GM04504 (cell line): ENCODE measurements around the gene NT5DC3.

Source experiments
- DNase-seq: peaks from one replicate; pipeline ENCODE4 v3.0.0-alpha.2; 2012; ENCODE audit warnings: low read depth

NT5DC3 gene

DNA sequence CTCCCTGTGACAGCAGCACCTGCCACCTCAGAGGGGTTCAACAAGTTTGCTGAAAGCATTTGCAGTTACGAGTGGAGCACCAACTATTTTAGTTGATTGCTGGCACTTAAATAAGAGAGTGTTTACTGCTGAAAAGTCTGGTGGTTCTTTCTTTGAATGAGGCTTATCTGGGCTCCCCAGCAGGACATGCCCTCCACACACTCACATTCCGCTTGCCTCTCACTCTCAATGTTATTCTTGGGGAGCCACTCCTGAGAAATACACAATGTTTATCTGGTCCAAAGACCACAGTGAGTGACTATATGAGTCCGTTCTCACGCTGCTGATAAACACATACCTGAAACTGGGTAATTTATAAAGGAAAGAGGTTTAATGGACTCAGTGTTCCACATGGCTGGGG is 31.9 kb downstream of the NT5DC3 start:
- DNase-seq, result no peak

DNA sequence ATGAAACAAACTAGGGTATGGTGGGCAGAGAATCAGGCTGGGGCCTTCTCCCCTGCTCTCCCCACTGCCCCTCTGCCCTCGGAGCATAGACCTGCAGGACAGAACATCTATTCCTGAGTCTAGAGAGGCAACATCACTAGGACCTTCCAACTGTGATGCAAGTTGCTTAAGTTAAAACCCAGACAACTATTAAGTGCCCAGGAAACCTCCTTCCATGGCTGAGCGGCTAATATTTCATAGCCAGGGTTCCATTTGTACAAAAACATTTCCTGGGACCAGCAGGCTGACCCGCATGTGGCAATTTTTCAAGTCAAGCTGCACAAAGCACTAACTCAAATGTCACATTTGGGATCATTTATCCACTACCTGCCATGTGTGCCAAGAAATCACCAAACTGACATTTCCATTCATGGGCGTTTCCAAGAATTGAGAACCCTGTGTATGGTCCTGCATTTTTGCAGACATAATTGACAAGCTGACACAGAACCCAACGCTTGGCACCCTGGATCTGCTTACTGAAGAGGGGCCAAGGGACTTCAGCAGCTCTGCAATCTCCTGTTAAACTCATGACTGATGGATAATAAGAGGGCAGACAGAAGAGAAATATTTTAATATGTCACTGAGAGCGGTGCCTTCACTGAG is 32.7 kb downstream of the NT5DC3 start:
- DNase-seq, result no peak

DNA sequence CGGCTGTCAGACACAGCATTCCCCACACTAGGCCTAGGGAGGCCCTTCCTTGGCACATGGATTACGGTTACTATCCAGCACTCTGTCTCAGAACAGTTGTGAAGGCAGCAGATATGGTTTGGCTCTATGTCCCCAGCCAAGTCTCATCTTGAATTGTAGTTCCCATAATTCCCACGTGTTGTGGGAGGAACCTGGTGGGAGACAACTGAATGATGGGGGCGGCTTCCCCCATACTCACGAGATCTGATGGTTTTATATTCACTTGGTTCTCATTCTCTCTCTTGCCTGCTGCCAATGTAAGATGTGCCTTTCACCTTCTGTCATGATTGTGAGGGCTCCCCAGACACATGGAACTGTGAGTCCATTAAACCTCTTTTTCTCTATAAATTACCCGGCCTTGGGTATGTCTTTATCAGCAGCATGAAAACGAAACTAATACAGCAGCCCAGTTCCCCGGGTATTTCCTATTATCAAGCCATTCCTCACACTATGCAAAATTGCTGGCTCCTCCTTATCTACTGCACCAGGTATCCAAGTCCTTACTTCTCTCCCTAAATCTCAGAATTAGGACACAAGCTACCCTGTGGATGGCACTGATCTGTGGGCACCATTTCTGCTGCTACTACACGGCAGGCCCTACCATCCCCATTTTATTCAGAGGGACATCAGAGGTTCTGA is 33.3 kb downstream of the NT5DC3 start:
- DNase-seq, result no peak

DNA sequence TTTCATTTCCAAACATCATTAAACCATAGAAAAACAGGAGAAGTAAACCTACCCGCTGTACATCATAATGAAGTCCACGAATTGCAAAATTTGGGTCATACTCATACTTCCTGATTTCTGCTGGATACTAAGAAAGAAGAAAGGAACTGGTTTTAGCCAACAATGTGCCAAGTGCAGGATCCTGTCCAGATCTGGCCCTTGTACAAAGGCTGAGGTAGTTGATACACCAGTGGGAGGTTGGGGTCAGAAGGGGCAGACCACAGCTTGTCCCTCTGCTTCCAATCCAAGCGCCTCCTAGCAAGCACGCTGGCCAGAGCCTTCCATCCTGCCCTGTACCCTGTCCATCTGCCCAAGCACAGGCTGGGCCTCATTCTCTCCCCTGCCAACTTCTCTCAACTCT is 34.2 kb downstream of the NT5DC3 start:
- no peak for DNase-seq

DNA sequence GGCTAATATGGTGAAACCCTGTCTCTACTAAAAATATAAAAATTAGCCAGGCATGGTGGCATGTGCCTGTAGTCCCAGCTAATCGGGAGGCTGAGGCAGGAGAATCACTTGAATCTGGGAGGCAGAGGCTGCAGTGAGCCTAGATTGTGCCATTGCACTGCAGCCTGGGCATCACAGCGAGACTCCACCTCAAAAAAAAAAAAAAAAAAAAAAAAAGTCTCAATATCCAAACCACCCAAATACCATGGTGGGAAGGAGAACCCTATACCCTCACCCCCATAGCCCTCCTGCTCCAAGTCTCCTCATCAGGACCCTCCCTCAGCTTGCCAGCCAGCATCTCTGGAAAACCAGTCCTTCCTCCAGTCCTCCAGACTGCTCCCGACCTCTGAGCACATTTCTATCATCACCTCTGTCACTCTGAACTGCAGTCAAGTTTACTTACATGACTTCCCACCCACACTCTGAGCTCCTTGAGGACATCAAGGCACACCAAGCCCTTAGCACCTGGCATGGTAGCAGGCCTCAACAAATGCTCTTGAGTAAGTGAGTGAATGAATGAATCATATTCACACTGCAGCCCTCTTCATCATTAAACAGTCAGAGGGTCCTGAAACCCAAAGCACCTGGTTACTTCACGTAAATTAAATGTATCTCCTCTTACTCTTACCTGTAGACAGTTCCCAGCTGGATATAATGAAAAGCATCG is 35.2 kb downstream of the NT5DC3 start:
- DNase-seq, result no peak

DNA sequence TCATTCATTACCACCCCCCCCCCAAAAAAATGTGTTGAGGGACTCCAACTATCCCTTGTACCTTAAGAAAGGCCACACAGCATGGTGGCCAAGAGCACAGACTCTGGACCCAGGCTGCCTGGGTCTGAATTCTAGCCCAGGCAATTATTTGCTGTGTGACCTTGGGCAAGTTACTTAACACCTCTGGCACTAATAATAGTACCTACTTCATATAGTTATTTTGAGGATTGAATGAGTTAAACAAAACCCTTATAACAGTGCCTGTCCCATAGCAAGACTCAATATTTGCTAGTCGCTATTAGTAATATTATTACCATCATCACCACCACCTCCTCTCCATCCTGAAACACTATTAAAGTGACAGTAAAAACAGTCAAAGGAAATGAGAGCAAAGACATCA is 37.2 kb downstream of the NT5DC3 start:
- no peak for DNase-seq

DNA sequence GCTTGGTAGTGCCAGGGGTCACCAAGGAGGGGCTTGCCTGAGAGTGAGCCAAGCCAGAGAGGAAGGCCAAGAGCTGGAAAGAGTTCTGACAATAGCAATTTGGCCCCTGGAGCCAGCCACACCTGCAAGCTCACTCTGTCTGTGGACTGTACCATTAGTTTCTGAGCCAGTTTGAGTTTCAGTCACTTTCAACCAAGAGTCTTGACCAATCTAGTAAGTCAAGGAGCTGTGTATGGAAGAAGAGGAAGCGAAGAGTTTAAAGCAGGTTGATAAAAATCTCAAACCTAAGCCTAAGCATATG is 38.5 kb downstream of the NT5DC3 start:
- DNase-seq, result no peak

DNA sequence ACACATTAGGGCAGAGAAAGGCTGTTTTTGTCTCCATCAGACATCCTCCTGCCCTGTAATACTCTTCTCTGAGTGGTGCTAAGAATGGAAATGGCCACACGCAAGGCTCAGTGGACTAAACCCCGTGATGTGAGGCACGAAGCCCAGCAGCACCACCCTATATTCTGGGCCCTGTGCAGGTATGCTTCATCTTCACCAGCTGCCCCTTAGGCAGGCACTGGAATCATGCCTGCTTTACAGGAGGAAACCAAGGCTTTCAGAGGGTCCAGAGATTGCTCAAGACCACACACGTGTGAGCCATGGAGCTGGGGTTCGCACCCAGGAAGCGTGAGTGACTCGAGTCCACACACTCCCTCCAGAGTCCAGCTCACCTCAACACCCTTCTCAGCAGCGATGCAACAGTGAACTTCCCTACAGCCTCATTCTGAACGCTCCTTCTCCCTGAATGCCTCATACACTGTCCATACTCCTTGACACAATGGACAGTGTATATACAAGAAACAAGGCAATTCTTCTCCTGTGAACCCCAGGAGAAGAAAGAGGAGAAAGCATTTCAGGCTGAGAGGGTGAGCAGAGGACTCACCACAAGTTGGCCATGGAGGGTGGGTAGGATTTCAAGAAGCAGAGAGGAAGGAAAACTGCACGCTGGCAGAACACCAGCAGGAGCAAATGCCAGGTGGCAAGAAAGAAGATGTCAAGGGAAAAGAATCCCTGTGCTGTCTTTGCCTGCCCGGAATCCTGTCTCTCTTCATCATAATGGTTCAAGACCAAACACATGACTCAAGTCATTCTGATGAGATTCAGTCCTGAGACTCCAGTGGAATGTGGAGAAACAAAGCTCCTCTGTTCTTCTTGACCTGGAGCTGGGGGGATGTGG is 39.1 kb downstream of the NT5DC3 start:
- no peak for DNase-seq

DNA sequence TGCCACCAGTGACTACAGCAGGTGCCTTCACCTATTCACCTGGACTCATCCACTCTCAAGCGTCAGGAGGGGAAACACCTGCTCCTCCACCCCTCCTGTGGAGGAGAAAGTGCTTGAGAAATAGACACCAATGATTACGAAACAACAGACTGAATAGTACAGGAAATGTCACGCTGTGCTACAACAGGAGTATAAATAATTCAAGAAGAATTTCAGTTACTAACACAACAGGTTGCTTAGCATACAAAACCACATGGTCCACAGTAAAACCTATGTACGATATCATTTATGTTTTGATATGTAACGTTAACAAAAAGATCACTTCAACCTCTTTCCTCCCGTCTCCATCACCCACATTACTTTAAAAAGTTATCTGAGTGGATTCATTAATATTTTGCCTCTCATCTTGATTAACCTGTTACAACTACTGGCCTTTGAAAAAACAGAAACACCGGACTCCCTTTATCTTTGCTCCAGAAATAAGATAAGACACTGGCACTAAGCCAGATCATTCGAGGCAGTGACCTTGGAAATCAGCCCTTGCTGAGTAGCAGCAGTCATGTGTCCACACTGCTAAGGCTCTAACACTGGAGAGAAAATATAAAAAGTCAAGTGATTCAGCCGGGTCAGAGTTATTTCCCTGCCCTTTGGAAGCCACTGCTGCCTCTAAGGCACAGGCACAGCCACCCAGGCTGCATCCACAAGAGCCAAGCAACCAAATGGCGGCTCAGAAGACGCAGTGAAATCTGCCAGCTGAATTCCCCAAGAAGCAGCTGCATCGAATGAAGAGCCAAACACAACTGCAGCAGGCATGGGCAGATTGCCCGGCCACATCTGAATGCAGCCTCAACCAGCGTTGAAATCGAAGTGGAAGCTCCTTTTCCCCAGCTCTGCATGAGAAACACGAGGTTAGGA is 40.9 kb downstream of the NT5DC3 start:
- peak; percentile 28 for DNase-seq

DNA sequence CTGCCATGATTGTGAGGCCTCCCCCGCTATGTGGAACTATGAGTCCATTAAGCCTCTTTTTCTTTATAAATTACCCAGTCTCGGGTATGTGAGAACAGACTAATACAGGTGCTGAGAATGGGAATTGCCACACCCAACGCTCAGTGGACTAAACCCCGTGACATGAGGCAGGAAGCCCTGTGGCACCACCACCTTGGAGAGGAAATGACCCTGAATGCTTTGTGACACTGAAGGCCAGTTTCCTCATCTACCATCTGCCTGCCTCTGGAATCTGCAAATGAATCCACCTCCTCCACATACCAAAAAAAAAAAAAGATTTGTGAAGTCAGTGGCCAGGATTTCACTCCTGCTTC is 41.6 kb downstream of the NT5DC3 start:
- DNase-seq, result no peak

DNA sequence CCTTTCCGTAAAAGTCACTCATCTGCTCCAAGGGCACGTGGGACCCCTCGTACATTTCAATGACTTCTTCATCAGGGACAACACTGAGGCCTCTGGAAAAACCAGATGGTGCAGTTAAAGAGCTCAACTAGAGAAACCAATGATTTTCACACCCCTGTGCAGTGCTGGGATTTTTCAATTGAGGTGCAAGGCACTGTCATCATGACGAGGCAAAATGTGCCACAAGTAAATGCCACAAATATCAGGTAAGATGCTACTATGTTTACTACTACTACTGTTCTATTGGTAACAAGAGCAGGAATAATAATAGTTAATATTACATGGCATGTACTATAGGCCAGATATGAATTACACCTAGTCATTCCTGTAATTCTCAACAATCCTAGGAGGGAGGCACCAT is 42.4 kb downstream of the NT5DC3 start:
- DNase-seq, result no peak

DNA sequence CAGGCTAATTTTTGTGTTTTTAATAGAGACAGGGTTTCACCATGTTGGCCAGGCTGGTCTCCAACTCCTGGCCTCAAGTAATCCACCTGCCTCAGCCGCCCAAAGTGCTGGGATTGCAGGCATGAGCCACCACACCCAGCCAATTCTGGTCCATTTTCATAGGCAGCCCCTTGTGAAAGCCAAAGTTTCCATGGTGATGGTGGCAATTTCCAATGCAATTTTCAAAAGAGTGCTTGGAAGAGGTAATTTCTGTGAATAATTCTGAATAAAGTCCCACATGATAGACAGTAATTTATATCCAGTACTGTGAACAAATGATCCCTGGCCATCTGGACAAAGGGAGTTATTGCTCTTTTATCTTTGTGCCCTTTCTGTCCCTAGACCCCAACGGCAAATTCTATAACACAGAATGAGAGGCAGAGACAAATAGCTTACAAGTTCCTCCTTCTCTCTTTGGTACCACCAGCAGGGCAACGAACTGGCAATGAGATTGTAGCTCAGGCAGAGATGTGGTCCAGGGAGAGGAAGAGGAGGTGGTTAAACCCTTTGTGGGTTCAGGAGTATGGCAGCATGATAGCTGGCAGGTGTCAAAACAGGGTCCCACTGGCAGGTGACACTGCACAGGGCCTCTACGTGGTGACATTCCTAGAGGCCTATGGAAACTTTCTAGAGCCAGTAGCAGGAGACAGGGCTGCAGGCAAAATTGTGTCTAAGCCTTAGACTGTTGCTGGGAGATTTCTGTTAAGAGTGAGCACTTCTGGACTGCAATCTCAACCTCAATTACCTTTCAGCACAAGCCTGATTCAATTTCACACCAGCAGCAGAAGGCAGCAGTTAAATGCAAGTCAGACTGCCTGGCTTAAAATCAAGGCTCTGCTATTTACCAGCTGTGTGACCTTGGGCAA is 46.5 kb downstream of the NT5DC3 start:
- no peak for DNase-seq

DNA sequence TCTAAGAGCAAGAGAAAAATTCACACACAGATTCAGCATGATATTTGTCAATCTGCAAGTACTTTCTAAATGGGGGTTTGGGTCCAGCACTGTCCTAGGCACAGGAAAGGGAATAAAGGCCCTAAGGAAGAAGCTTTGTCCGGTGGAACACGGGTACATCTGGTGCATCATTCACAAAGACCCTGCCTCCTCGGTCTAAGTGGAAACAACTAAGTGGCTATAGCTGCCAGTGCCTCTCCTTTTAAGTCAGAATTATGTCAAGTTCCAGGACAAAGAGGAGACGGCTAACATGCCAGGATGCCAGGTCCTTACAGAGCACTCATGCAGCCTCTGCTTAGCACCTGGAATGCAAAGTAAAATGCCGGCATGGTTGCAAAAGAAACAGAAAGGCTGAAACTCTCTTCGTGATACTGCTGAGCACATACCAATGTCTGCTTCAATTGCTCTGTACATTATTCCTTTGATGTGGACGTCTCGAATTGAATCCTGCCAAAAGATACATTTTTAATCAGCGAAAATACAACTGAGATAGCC is 47.5 kb downstream of the NT5DC3 start:
- no peak for DNase-seq

DNA sequence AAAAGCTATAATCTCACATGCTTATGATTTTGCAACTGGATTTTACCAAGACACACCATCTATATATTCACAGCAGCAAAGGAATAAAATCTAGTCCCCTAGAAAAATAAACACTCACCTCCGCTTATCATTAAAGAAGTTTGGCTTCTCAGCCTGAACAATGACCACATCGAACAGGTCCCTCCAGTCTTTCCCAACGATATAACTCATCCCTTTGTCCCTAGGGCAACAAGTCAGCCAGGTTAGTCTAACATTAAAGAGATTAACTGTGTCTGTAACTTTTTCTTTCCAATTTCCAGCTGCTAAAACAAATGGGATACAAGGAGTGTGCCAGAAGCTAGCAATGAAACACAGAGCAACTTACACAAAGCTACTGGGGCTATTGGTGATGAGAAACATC is 48.0 kb downstream of the NT5DC3 start:
- DNase-seq, result no peak

DNA sequence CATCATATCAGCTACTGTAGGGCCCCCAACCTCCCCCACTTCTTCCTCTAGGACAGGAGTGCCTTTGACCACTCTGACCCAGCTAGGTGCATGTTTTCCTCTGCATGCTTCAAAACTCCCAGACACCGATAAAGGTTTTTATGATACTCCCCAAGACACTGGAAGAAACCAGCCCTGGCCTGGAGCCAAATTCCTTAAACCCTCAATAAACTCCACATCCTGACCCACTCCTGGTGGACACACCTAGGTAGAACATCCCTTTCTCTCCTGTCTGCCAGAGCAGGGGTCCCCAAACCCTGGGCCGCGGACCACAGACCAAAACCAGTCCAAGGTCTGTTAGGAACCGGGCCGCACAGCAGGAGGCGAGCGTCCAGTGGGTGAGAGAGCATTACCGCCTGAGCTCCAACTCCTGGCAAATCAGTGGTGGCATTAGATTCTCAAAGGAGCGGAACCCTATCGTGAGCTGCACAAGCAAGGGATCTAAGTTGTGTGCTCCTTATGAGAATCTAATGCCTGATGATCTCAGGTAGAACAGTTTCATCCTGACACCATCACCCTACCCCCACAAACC is 49.6 kb downstream of the NT5DC3 start:
- DNase-seq, result no peak

DNA sequence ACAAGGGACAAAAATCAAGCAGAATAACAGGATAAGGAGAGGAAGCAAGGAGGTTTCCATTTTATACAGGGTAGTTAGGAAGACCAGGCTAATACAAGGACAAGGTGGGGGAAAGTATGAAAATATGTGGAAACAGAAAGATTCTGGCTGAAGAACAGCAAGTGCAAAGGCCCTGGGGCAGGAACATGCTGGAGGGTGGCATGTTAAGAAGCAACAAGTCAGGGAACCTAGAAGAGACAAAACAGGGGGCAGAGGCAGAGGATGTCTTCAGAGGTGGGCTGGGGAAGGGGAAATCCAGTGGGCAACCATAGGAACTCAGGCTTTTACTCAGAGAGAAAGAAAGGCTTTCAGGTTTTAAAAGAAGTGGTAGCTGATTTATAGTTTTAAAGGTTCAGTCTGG is 54.8 kb downstream of the NT5DC3 start:
- DNase-seq, result no peak

DNA sequence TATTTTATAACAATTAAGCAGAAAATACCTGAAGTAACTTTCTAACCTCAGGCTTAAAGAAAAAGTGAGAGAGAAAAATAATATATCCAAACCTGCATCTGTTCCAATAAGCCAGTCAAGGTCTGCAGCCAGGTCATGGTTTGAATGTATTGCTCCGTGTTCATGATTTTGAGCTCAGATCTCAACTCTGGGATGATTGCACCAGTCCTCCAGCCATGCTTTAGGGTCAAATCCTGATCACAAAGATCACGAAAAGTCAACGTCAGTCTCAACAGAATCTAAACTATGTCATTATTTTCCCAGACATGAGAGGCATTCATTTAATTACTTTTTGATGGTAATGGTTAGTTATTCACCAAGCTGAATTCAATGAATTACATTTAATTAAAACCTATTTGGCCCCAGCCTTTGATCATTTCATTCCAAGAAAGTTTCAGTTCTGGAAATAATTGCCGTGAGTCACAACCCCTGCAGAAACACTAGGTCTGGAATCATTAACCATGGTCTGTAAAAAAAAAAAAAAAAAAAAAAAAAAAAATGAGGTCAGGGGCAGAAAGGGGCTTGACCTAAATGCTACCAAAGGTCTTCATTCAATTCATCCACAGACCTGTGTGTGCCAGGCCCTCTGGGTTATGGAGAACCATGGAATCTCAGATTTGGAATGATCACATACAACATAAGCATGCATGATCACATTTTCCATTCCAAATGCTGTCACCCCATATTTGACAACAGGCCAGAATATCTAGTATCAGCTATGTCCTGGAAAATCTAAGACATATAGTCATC is 55.6 kb downstream of the NT5DC3 start:
- DNase-seq, result no peak

DNA sequence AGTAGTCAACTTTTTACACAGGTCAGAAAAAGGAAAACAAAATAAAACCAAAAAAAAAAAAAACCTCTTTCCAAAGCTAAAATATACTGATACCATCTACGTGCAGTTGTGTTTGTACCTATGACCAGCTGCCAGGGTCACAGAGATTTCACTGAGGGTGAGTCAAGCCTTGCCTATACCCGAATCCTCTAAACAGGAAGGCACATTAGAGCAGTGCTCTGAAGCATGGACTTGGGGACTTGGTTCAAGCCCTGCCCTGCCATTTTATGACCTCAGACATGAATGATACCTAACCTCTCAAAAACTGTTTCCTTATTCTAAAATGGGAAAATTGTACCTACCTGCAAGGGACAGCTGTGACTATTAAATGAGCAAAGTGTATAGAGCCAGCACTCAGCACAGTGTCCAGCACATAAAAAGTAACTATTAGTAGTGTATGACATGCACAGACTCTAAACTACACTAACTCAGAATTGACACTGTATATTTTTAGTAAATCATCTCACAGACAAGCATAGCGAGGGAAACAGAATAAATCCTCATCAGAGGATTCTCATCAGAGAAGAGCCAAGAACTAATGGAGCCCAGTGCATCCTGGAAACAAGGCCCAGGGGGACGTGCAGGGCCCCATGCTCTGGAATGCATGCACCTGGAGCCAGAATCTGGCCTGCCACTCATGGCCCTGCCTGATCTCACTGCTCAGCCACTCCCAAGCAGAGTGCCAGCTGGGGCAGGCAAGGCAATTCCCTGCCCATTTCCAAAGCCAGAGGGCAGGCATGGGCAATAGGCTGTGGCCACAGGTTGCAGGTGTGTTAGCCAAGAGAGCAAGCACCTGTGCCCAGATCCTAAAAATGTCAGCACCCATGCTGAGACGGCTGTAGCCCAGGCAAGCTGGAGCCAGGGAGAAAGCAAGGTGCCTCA is 57.0 kb downstream of the NT5DC3 start:
- DNase-seq, result no peak
